IPS DF 19.7 (cell line): ENCODE results near the gene NPHP3.
"Not testable (repeated sequence)": the region's sequence is repeated elsewhere in the genome, so short reads cannot be mapped to it uniquely, and the experiment has no call there.

Experiments
- DNase-seq: peaks from one replicate; pipeline ENCODE4 v3.0.0-alpha.2; 2013; ENCODE audit warnings: low read depth, low spot score

The NPHP3 gene

GRCh38 chr3:132722165-132723023, at the start of gene NPHP3:
Gene NPHP3, minus strand, starts transcription at chr3:132722409. Its CDS starts 54 bp downstream, at chr3:132722355.
- DNase-seq = no peak

DNA sequence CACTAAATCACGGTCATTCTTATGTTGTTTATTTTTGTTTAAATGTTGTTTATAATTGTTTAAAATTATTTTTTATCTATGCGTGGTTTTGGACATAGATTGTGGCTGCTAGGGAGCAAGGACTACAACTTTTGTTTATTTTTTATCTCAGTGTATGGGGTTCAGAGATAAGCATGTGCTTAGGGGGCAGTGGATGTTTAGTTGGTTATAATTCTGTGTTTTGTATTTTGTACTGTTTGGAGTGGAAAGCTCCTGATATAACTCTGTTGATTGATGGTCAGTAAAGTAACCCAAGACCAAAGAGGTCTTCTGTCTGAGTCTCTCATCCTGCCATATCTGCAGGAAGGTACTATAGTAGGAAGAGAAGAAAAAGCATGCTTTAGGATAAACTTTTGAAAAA, 36.5 kb upstream of the NPHP3 start:
- no peak for DNase-seq

DNA sequence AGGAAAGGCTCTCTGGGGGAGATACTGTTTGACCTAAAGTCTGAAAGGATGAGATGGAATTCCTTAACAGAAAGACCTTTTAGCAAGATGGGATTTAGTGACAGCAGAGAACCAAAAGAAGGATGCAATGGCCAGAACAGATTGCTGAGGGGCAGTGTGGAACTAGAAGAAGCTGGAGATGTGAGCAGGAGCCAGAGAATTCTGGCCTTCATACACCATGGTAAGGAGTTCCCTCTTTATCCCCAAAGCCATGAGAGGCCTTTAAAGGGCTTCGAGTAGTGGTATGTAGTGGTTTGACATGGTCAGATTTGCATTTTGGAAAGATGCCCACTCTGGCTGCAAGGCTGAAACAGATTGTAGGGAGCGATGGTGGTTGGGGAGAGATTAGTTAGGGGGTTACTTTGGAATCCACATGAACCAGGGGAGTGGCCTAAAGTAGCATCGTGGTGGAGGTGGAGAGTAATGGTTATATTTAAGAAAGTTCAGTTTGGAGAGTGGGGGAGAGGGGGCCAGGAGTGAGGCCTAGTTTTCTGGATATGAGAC, 34.0 kb upstream of the NPHP3 start:
- no peak for DNase-seq

DNA sequence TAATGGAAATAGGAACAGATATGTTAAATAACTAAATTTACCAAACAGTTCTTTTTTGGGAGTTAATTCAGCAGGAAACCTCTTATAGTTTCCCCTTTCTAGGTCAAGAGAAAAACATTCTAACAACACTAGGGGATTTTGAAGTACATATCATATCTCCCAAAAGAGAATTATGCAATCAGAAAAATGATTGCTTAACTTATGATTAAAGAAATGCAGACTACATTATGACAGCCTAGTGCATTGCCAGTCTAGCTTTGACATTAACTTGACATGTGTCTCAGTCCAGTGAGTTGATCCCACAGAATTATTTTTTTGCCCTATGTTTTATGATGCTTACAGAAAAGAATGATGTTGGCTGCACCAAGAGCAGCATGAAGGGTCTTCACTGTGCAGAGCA, 31.7 kb upstream of the NPHP3 start:
- DNase-seq = no peak

- DNase-seq = no peak
Observed at GRCh38 chr3:132749786-132750185, 27.6 kb upstream of the NPHP3 start.

- not testable (repeated sequence) for DNase-seq
Observed at GRCh38 chr3:132746720-132747119, 24.5 kb upstream of the NPHP3 start.

DNA sequence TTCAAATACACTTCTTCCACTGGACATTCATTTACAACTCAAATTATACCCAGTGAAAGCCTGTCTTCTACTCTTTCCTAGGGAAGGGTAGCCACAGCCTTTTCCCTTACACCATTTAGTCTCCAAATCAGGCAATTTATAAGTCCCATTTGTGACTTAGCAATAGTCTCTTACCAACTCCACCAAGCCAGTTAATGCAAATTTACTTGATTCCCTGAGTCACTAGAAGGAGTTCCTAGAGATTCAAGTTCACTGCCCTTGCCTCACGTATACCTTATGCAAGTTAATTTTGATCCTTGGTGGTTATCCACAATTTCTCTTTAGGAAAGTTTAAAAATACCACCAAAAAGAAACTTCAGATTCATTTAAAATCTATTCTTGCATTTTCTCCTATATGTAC, 16.1 kb upstream of the NPHP3 start:
- no peak for DNase-seq

- no peak for DNase-seq
Observed at GRCh38 chr3:132735589-132735988, 13.4 kb upstream of the NPHP3 start.

GRCh38 chr3:132730891-132731580, 8.8 kb upstream of the NPHP3 start:
- DNase-seq = no peak

GRCh38 chr3:132726341-132726823, 4.2 kb upstream of the NPHP3 start:
- no peak for DNase-seq

GRCh38 chr3:132723024-132723950, 1.1 kb upstream of the NPHP3 start:
- DNase-seq = no peak

GRCh38 chr3:132721479-132722164, 587 bp downstream of the NPHP3 start:
- DNase-seq = no peak

DNA sequence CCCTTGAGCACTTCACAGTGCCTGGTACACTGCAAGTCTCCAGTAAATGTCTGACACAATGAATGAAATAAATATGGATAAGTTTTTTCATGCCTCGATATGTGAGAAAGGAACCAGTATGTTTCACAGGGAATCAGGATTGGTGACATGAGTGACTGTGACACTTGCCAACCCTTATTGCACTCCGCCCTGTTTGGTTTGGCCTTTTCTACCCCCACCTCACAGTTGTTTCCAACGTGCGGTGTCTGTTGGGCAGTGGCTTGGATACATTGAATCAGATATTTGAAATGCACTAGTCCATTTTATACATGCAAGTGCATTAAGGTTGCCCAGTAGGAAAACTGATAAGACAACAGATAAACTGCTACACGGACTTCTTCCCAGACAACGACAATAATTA, 2.0 kb downstream of the NPHP3 start:
- DNase-seq = no peak

GRCh38 chr3:132716372-132716771, 5.8 kb downstream of the NPHP3 start:
- no peak for DNase-seq

- no peak for DNase-seq
Observed at GRCh38 chr3:132713977-132714727, 8.1 kb downstream of the NPHP3 start.

DNA sequence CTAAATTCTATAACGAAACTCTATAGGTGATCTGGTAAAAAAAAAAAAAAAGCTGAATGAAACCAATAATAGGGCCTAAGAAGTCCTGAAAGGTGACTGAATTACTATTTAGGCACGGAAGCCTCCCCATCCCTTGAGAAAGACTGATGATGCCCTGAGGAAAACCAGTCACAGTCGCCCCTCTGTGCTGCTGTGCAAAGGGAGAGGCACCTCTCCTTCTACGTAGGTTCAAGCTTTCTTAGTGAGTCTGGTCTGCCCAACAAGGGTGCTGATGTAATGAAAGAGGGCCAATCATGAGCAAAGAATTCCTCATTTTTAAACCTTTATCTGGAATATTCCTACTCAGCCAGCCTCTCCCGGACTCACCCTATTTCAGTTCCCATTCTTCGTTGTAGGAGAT, 11.9 kb downstream of the NPHP3 start:
- DNase-seq = no peak

GRCh38 chr3:132709761-132710160, 12.4 kb downstream of the NPHP3 start:
- DNase-seq = no peak

DNA sequence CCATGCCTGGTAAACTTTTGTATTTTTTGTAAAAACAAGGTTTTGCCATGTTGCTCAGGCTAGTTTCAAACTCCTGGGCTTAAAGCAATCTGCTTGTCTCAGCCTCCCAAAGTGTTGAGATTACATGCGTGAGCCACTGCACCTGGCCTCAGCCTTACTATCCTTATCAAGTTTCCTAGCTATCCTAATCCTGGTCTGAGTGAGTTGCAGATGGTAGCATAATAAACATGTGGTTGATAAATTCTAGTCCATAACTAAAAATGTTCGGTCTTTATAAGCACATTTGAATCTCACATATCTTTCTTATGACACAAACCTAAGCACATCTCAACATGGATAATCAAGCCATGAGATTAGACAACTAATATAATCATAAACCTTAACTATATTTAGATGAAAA, 18.5 kb downstream of the NPHP3 start:
- no peak for DNase-seq

- DNase-seq = no peak
Observed at GRCh38 chr3:132695422-132695821, 26.8 kb downstream of the NPHP3 start.

DNA sequence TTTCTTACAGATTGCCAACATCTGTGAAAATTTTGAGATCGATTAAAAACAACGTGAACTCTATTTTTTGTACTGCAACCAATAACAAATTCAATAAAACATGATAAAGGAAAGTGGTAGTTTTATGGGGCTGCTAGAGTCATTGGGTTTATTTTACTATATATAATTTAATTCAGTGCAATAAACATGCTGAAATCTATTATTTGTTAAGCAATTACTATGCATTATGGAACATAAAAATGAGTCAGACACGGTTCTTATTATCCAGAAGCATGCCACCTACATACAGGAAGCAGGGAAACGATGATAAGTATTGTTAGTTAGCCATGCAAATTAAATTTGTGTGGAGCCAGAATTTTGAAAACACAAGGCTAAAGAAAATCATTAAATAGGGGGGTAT, 27.2 kb downstream of the NPHP3 start:
- DNase-seq = no peak
